GDM1 (cell line): ENCODE measurements around the gene RNF181.
"Not testable (repeated sequence)": the region's sequence is repeated elsewhere in the genome, so short reads cannot be mapped to it uniquely, and the experiment has no call there.

Experiments used
- DNase-seq: peaks from one replicate; lab custom pipeline; 2025; lab: John Stamatoyannopoulos, UW

The RNF181 gene

GRCh38 chr2:85577386-85578242 is 17.9 kb upstream of the RNF181 start, which contains the start of gene VAMP8:
TSS of gene VAMP8 (plus strand) at chr2:85577586. CDS start at chr2:85577647, 61 bp downstream.
- DNase-seq: peak; percentile 59

DNA sequence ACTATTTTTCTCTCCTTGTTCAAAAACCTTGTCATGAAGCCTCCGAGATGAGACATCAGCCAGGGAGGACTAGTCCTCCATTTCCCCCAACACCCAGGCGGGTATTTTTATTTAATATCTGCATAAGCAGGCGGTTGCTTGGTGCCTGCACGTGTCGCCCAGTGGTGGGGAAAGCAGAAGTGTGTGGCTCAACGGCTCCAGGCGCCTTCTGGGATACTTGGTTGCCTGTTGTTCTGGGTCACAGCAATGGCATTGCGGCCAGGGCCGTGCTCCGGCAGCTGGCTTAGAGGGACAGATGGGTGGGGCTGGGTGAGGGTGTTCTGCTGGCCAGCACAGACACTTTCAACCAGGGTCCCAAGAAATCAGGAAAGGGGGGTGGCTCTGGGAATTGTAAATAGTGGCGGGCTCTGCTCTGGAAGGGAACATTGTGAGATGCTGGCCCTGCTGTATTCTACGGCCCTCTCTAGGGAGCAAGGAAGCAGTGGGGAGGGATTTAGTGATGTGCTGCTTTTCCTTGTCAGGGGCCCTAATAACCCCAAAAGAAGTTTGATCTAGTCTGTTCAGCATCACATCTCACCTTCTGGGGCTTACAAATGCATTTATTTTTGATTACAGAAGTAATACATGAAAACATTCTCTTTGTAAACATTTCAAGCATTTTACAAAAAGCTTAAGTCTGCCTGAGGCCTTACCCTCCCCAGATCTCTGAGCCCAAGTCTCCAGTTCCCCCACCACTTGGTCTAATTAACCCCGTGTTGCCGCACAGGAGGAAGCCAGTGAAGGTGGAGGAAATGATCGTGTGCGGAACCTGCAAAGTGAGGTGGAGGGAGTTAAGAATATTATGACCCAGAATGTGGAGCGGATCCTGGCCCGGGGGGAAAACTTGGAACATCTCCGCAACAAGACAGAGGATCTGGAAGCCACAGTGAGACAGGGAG is 17.0 kb upstream of the RNF181 start:
- DNase-seq: peak; percentile 64

DNA sequence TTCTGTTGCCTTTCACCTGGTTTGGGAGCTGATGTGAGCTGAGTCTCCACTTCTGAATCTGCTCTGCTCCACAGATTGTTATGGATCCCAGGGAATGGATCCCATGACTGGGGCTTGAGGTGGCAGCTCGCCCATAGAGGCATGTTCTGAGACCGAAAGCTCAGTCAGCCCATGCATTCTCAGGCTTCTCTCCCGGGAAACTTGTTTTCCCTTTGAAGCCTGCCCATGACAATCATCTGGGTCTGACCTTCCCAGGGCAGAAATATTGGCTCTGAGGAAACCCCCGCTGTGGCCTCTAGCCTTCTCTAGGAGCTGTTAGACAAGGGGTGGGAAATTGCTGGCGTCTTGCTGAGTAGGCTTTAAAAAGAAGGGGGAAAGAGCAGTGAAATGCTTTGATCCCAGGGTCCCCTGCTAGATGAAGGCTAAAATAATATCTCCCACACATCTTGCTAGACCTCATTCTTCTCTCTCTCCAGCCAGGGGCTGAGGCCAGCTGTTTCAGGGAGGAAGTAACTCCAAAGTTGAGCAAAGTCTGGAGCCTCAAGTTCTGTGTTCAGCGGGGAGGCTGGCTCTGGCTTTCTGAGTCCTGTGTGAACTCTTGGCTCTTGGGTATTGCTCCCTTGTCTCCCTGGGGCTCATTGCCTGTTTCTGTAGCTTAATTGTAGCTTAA is 16.1 kb upstream of the RNF181 start:
- DNase-seq: no peak

- no peak for DNase-seq
These were observed 15.3 kb upstream of the RNF181 start for GRCh38 chr2:85580206-85580605.

DNA sequence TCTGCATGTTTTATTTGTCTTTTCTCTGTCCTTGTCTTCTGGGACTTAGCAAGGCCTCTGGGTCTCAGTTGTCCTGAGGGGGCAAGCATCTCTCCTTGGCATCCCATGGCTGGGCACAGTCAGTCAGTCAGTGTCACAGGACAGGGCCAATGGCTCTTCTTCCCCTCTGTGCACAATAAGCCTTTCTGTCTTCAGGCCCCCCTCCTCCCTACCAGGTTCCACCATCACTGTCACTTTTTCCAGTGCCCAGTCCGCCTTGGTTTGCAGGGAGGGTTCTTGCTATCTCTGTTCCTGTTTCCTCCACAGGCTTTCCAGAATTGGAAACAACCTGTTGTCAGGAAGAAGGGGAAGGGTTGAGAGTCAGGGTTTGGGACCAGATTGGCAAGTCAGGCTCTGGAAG is 13.1 kb upstream of the RNF181 start:
- DNase-seq: no peak

GRCh38 chr2:85583667-85584353 is 11.7 kb upstream of the RNF181 start:
- DNase-seq: no peak

GRCh38 chr2:85584354-85584856 is 11.1 kb upstream of the RNF181 start, which contains the start of gene VAMP5:
TSS of gene VAMP5 (plus strand) at chr2:85584431. CDS start at chr2:85584491, 60 bp downstream.
- no peak for DNase-seq

DNA sequence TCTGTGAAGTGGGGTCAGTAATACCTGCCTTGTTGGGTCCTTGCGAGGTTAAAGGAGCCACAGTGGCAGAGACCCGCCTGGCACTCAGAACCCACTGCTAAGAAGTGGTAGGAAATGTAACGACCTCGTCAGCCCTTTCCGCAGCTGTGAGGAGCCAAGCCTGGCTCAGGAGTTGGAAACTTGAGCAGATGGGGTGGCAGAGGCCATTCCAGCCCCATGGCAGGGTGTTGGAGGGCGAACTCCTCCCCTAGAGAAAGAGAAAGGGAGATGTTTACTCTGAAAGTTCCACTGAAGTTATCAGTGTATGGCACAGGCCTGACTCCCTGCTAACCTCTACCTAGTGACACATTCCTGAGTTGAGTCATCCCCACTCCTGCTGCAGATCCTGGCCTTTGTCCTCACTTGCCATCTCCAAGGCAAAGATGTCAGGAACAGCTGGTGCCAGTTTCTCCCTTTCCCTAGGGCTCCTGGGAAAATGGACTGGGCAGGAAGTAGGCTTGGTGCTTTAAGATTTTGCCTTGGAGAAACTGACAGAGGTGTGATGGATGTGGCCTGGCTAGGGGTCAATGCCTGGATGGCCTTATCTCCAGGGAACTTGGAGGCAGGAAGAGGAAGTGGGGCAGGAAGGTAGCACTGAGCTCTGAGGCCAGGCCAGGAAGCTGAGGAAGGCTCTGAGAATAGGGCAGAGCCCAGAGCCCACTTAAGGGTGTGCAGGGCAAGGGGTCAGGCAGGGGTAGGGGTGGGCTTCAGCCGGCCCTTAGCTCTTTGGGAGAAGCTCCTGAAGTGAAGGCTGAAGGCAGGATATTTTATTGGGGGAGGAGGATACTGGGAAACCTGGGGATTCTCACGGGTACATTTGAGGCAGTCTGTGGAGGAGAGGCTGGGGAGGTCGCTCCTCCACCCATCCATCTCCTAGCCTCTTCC is 10.4 kb upstream of the RNF181 start:
- no peak for DNase-seq

DNA sequence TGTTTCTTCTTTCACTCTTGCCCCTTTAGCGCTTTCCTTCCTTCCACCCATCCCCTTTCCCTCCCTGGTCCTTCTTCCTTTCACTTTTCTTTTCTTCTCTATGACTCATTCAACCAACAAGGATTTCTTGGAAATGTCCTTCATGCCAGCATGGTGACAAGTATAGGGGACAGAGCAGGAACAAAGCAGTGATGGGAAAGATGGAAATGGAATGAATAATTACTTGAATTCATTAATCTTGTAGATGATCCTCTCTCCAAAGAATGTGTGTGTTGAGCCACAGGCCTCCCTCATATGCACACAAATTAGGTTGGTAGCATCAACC is 9.8 kb upstream of the RNF181 start:
- DNase-seq: no peak

GRCh38 chr2:85588236-85588635 is 7.3 kb upstream of the RNF181 start:
- DNase-seq: no peak

DNA sequence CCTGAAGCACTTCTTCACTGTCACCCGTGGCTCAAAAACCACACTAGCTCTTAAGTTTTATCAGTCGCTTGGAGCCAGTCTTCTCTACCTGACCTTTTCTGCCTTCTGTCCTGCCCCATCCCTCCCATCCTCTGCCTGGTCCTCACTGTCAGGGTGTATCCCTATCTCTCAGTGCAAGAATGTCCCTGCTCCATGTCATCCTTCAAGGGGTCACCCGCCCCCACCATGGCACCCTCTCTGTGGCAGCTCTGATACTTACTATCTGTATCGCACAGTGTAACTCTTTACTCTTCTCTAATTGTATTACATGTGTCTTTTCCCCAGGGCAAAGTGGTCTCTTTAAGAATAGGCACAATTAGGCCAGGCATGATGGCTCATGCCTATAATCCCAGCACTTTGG is 6.9 kb upstream of the RNF181 start:
- DNase-seq: no peak

GRCh38 chr2:85589181-85589580 is 6.4 kb upstream of the RNF181 start:
- no peak for DNase-seq

DNA sequence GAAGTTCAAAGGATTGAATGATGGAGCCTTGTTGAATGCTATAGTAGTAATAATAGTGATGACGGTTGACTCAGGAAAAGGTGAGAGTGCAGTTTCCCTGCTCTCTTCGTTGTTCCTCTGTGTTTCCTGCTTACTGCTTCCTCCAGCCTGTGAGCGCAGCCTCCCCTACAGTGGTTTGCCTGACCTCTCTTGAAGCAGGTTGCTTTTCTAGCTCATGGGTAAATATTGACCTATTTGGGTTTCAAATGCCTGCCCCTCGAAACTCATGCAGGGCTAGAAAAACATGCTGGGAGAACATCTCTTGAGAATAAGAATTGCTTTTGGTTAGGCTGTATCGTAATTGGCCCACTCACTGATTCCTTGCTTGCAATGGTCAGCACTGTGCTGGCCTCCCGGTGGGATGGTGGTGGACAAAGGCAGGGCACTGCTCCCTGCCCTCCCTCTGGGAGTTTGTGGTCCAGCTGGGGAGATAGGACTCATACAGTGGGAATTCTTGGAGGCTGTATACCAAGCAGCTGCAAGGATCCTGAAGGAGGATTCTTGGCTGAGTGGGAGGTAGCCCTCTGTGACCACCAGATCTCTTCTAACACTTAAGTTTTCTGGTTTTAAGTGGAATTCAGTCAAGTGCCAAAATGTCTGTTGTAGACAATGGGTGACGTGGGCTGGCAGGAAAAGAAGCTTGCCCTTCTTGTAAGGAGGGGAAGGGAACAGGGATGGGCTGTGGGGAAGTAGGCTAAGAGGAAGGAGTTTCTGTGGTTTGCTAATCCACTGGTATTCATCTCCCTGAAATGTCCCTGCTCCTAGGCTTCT is 5.4 kb upstream of the RNF181 start:
- DNase-seq: peak; percentile 56

DNA sequence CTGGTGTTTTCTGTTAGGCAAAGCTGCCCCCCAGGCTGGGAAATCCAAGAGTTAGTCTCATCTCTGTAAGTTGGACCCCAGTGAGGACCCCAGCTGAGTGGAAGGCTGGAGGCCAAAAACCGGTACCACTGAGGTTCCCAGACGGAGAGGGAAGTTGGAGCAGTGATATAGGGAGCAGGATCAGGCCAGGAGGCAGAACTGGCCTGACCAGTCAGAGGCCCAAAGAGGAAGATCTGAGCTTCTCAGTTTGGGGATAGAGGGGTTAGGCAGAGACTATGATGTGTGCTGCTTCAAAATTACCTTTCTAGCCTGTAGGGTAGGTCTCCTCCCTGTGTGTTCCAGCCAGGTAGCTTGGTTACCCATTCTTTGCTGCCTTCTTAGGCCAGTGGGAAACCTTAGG is 4.6 kb upstream of the RNF181 start:
- DNase-seq: no peak

GRCh38 chr2:85591563-85591962 is 4.0 kb upstream of the RNF181 start:
- DNase-seq: no peak

DNA sequence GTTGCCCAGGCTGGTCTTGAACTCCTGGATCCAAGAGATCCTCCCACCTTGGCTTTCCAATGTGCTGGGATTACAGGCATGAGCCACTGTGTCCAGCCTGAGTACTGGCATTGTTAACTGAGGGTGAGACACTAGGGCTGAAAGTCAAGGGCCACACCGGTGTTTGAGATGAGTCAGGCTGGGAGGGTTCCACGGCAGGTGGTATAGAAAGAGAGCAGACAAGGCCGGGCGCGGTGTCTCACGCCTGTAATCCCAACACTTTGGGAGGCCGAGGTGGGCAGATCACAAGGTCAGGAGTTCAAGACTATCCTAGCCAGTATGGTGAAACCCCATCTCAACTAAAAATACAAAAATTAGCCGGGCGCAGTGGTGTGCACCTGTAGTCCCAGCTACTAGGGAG is 3.2 kb upstream of the RNF181 start:
- DNase-seq: not testable (repeated sequence)

DNA sequence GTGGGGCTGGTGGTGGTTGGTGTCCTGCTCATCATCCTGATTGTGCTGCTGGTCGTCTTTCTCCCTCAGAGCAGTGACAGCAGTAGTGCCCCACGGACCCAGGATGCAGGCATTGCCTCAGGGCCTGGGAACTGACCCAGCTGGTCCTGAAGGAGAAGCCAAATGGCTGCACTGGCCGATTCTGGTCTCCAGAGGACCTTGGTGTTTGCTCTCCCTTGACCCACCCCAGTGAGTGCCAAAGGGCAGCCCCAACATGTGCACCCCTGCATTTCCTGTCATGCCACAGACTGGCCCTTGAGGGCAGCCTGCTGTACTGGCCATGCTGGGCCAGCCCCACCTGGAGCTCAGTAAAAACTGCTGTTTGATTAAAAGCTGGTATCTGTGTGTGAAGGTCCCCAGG is 2.5 kb upstream of the RNF181 start:
- DNase-seq: no peak

DNA sequence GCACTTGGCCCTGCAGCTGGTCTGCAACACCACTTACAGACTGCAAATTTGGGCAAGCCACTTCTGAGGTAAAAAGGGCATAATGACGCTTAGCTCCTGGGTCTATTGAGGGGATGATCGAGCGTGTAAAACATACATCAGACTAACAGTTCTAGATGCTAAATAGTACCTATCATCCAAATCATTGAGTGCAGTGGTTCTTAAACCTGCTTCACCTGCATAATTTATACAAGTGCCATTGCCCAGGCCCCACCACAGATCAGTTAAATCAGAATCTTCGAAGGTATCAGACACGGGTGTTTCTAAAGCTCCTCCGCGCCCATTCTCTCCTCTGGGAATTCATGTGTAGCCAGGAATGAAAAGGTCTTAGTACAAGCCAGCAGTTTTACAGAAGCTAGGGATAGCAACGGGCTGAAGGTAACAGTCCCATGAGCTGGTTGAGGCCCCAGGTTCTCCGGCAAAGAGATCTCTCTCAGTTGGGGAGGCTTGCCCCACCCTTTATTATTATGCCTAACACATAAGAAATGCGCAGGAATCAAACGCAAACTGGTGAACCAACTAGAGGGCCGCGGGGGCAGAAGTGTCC is 737 bp upstream of the RNF181 start:
- DNase-seq: no peak

- no peak for DNase-seq
These were observed 435 bp downstream of the RNF181 start for GRCh38 chr2:85596026-85596333.
